Stimulated activated memory B cell treated with anti-CD40 and anti-IgM and Interleukin-4, amounts not matched to agents 10 μg/mL and 1 μg/mL and 100 μg/mL, for 72 hours (primary cell): ENCODE data around the gene CDK15.
"Not testable (repeated sequence)": the region's sequence is repeated elsewhere in the genome, so short reads cannot be mapped to it uniquely, and the experiment has no call there.

Experiments used
- ATAC-seq: fragments of 150-1000 bp; cut with Tn5 transposase; 2 replicates; pipeline ENCODE4 v1.10.0; 2021
- H3K27ac Mint-ChIP-seq: one replicate; pipeline ENCODE4 v1.8.0; 2022; ENCODE audit warnings: mild to moderate bottlenecking, mixed read lengths
- H3K27me3 Mint-ChIP-seq: one replicate; pipeline ENCODE4 v1.8.0; 2022; ENCODE audit warnings: mixed read lengths
- H3K36me3 Mint-ChIP-seq: one replicate; pipeline ENCODE4 v1.8.0; 2022; ENCODE audit warnings: mixed read lengths
- H3K4me1 Mint-ChIP-seq: one replicate; pipeline ENCODE4 v1.8.0; 2022; ENCODE audit warnings: mixed read lengths
- H3K4me3 Mint-ChIP-seq: one replicate; pipeline ENCODE4 v1.8.0; 2022; ENCODE audit warnings: mild to moderate bottlenecking, moderate library complexity, mixed read lengths
- H3K9me3 Mint-ChIP-seq: one replicate; pipeline ENCODE4 v1.8.0; 2022; ENCODE audit warnings: mixed read lengths

Gene CDK15

DNA sequence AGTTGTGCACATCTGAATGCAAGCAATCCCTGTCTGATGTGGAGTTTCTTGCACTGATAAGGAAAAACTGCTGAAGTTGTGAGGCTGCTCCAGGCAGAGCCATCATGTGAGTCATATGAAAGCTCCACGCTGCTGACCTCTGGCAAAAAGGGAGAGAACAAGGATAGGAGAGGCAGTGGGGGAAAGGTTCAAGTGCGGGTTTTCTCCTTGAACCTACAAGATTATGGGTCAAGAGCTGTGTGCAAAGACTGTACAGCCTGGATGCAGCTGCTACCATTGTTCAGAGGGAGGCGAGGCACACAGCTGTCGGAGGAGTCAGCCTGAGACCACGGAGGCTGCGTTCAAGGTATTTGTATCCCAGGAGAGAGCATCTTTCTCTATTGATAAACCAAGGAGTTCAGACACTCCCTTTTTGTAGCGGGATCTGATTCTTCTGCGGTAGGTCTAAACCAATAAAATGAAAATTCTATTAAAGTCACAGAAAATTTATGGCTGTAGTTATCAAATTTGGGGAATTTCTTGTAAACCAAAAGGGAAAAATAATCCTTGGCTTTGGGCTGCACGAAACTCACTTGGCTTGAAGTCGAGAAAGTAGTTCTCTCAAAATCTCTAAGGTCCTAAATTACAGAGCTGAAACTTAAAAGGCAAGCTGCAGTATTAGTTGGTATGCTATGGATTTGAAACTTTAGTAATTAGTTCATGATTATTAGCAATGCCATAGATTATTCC, at the start of gene CDK15:
Gene CDK15, plus strand, starts transcription at position 96 of the 729 bp plus-strand sequence. Its CDS starts 128 bp downstream, at position 224.
- no peak for ATAC-seq
- Mint-ChIP-seq H3K4me1 (peaks cover 6% of the 10 kb centered on the region), H3K27ac (no peak within 1 kb of the TSS), H3K36me3 (no peaks in the 10 kb centered on the region), H3K4me3 (no peak within 1 kb of the TSS), H3K9me3 (no peaks in the 10 kb centered on the region), H3K27me3 (peaks cover 45% of the 10 kb centered on the region)

DNA sequence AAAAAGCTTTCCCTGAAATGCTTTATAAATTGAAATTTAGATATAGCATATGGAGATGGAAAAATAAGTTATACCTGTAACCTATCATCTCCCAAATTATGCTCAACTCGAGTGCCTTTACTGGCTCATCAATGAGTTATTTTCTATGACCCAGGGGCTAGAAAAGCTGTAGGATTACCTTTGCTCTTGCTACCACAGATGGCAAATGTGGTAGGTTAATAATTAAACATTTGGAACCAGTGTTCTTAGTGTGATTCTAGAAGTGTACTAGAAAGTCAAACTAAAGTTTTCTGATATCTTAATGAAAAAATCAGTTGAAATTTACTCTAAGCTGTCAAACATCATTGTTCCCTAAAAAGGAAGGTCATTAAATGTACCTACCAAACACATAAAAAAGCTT, 48.1 kb upstream of the CDK15 start:
- H3K27ac Mint-ChIP-seq: no peak overlapping the region
- no peaks in the 10 kb centered on the region for H3K4me1 Mint-ChIP-seq
- H3K9me3 Mint-ChIP-seq: no peaks in the 10 kb centered on the region
- ATAC-seq: no peak
- no peaks in the 10 kb centered on the region for H3K27me3 Mint-ChIP-seq
- H3K4me3 Mint-ChIP-seq: no peak overlapping the region
- peaks cover 24% of the 10 kb centered on the region for H3K36me3 Mint-ChIP-seq

DNA sequence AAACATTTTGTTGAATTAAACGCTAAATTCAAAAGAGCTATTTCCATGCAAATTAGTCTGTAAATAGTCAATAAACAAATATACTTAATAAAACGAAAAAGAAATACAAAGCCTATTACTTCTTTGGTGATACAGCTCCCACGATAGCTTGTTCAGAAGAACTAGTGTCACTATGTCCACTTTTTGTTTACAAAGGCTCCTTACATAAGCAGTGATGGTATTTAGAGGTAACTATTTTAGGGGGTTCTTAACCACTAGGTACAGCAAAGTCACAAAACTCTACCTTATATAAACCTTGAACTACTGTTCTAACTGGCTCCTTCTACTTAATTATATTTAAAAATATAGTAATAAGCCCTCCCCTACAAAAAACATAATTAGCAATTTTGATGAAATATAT, 47.5 kb upstream of the CDK15 start:
- Mint-ChIP-seq H3K27ac (no peak overlapping the region), H3K36me3 (peaks cover 26% of the 10 kb centered on the region), H3K4me1 (no peaks in the 10 kb centered on the region), H3K27me3 (no peaks in the 10 kb centered on the region), H3K9me3 (no peaks in the 10 kb centered on the region), H3K4me3 (no peak overlapping the region)
- ATAC-seq: no peak

DNA sequence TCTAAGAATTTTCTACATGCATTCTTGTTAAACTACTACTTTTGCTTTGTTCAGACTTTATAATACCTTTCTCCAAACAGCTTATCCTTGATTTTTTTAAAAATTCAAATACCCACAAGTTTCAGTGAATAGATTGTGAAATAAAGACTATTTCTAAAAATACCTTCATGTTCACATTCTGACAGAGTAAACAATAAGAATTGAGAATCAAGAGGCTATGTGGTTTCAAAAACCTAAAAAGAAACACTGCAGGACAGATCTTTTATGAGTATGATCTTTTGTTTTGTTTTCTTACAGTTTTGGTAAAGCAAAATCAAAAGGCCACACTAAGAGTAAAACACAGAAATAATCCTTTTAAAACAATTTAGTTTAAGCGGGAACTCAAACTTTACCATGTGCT, 46.8 kb upstream of the CDK15 start:
- peaks cover 30% of the 10 kb centered on the region for H3K36me3 Mint-ChIP-seq
- no peaks in the 10 kb centered on the region for H3K9me3 Mint-ChIP-seq
- no peak overlapping the region for H3K27ac Mint-ChIP-seq
- H3K4me3 Mint-ChIP-seq: no peak overlapping the region
- ATAC-seq: no peak
- no peaks in the 10 kb centered on the region for H3K27me3 Mint-ChIP-seq
- no peaks in the 10 kb centered on the region for H3K4me1 Mint-ChIP-seq

DNA sequence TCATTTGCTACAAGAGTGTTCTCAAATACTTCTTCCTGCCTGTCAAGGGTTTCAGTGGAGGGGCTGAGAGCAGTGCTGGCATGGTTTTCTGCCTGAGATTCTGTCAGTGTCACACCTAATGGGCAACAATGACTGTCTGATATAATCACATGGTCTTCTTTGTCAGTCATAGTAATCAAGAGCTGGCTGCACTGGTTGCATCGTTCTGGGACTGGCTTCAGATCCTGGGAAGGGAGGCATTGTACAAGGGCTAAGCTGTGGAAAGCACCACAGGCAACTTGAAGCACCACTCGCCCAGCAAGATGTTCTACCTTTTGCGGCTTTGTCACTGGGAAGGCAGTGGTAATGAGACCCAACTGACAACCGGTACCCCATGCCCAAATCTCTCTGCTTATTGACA, 45.2 kb upstream of the CDK15 start:
- H3K27me3 Mint-ChIP-seq: no peaks in the 10 kb centered on the region

DNA sequence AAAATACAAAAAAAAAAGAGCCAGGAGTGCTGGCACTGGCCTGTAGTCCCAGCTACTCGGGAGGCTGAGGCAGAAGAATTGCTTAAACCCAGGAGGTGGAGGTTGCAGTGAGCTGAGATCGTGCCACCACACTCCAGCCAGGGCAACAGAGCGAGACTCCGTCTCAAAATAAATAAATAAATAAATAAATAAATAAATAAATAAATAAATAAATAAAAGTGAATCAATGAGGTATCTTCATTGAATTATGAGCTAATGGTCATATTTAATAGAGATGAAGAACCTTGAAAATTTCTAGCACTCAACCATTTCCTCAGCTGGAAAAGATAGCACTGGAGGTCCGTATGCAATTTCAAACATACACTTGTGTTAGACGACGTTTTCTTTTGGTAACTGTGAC, 41.9 kb upstream of the CDK15 start:
- H3K4me1 Mint-ChIP-seq, ATAC-seq, H3K4me3 Mint-ChIP-seq, H3K27ac Mint-ChIP-seq, H3K9me3 Mint-ChIP-seq, H3K27me3 Mint-ChIP-seq: not testable (repeated sequence)
- H3K36me3 Mint-ChIP-seq: peaks cover 24% of the 10 kb centered on the region

More for the DNA sequence above, 45.2 kb upstream of the CDK15 start:
- peaks cover 30% of the 10 kb centered on the region for H3K36me3 Mint-ChIP-seq
- no peak overlapping the region for H3K4me3 Mint-ChIP-seq
- no peaks in the 10 kb centered on the region for H3K4me1 Mint-ChIP-seq
- H3K27ac Mint-ChIP-seq: no peak overlapping the region
- no peaks in the 10 kb centered on the region for H3K9me3 Mint-ChIP-seq
- ATAC-seq: no peak

DNA sequence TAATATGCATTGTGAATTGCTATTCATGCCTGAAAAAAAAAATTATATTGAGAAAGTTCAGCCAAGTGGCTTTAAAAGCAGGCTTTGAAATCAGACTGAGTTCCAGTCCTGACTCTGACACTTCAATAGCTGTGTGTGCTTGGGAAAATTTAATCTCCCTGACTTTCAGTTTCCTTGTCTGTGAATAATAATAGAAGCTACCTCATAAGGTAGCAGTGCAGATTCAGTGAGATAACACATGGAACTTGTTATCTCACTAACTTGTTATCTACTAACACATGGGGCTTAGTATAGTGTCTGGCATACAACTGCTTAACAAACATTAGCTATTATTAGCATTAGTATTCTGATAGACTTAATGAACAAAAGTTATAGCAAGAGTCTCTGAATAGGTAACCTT, 40.5 kb upstream of the CDK15 start:
- Mint-ChIP-seq H3K9me3 (no peaks in the 10 kb centered on the region), H3K36me3 (peaks cover 24% of the 10 kb centered on the region), H3K4me3 (no peak overlapping the region), H3K27me3 (no peaks in the 10 kb centered on the region), H3K27ac (no peak overlapping the region), H3K4me1 (no peaks in the 10 kb centered on the region)
- ATAC-seq: no peak

DNA sequence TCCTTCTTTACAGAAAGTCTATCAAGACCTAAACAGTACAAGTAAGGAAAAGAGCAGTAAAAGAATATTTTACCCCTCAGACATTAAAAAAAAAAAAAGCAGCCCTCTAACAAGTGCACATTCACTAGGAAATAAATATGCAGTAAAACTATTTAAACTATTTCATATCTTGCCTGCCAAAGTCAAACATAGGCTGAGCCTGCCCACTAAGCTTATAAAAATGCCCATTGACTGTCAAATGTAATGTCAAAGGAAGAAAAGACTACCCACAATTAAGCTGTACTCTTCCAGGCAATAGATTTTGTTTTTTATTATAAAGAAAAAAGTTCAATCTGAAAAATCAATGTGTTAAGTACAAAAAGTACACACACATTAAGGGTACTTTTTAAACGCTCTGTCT, 37.4 kb upstream of the CDK15 start:
- peaks cover 28% of the 10 kb centered on the region for H3K36me3 Mint-ChIP-seq
- no peaks in the 10 kb centered on the region for H3K27me3 Mint-ChIP-seq
- H3K4me3 Mint-ChIP-seq: no peak overlapping the region
- H3K27ac Mint-ChIP-seq: no peak overlapping the region
- ATAC-seq: no peak
- no peaks in the 10 kb centered on the region for H3K4me1 Mint-ChIP-seq
- H3K9me3 Mint-ChIP-seq: no peaks in the 10 kb centered on the region

DNA sequence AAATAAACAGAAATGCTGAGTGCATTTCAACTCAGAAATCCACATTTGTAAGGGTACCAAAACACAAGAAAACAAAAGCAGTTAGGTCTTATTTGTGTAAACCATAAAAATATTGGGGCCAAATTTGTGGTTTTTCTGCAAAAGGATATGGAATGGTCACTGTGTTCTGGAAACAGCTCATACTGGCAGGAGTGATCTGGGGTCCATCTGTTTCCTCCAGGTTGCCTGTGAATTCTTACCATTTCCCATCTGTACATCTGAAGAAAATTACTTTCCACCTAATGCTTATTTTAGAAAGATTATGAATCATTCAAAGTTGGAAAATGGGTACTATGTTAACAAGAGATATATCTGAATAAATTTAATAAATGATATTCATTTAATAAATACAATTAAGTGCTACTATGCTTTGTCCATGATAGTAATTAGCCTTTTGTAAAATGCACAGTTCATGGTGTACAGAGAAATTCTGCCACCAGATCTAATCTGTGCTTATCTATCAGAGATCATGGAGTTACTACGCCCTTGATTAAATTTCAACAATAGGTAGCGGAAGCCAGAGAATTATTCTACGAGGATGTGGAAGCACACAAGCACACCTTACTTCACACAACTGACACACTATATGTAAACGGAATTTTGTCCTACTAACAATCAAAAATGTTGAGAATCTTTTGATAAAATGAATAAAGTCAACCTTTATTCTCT, 36.5 kb upstream of the CDK15 start:
- H3K4me1 Mint-ChIP-seq: no peaks in the 10 kb centered on the region
- peaks cover 28% of the 10 kb centered on the region for H3K36me3 Mint-ChIP-seq
- ATAC-seq: no peak
- no peaks in the 10 kb centered on the region for H3K9me3 Mint-ChIP-seq
- H3K27ac Mint-ChIP-seq: no peak overlapping the region
- H3K4me3 Mint-ChIP-seq: no peak overlapping the region
- H3K27me3 Mint-ChIP-seq: no peaks in the 10 kb centered on the region

DNA sequence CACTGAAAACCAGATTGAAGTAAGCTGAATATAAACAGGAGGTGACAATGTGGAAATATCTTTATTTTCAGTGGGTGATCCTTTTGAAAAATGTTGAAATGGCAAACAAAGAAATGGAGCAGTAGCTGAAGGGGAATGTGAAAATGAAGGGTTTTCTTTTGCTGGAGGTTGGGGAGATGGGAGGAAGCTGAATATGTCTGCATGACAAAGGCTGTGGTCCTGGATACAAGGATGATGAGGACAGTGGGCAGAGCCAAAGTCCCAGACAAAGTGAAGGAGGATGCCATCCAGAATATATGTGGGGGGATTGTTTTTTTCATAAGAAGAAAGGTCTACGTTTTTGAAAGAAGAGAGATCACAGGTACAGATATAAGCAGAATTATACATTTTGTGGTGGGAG, 32.3 kb upstream of the CDK15 start:
- no peaks in the 10 kb centered on the region for H3K27me3 Mint-ChIP-seq
- H3K4me3 Mint-ChIP-seq: no peak overlapping the region
- no peak for ATAC-seq
- no peak overlapping the region for H3K27ac Mint-ChIP-seq
- peaks cover 20% of the 10 kb centered on the region for H3K36me3 Mint-ChIP-seq
- H3K9me3 Mint-ChIP-seq: no peaks in the 10 kb centered on the region
- no peaks in the 10 kb centered on the region for H3K4me1 Mint-ChIP-seq

DNA sequence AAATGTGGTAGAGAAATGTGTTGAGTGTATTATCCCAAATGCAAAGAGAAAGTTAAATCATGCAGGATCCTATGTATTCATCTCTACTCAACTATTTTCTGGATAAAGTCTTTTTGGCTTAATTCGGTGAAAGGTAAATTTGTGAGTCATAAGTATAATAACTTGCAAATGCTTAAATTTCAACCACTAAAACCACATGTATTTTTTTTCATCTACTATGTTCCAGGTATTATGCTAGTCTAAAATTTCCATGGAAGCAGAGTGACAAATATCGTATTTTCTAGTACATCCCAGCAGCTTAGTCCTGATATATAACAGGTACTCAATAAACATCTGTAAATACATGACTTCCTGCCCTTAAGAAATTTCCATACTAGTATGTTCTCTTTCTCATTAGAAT, 31.8 kb upstream of the CDK15 start:
- H3K4me1 Mint-ChIP-seq: no peaks in the 10 kb centered on the region
- no peak overlapping the region for H3K27ac Mint-ChIP-seq
- no peaks in the 10 kb centered on the region for H3K27me3 Mint-ChIP-seq
- H3K4me3 Mint-ChIP-seq: no peak overlapping the region
- H3K9me3 Mint-ChIP-seq: no peaks in the 10 kb centered on the region
- no peak for ATAC-seq
- peaks cover 20% of the 10 kb centered on the region for H3K36me3 Mint-ChIP-seq

DNA sequence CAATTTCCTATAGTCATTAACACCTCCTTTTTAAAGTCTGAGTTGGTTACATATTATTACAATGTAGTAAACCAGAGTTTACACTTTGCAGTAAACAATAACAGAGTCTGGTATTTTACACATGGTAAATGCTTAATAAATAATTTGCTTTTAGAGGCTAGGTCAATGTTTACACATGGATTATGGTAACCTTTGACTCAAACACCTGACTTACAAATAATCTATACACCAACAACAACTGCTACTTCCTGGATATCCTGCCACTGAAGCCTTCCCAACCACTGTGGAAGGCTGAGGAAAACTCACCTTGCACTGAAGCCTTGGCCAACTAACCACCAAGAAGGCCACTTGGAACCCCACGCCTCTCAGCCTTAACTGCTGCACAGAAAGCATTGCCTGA, 31.0 kb upstream of the CDK15 start:
- peaks cover 7% of the 10 kb centered on the region for H3K4me1 Mint-ChIP-seq
- ATAC-seq: no peak
- no peaks in the 10 kb centered on the region for H3K27me3 Mint-ChIP-seq
- H3K4me3 Mint-ChIP-seq: no peak overlapping the region
- no peak overlapping the region for H3K27ac Mint-ChIP-seq
- peaks cover 20% of the 10 kb centered on the region for H3K36me3 Mint-ChIP-seq
- H3K9me3 Mint-ChIP-seq: no peaks in the 10 kb centered on the region

DNA sequence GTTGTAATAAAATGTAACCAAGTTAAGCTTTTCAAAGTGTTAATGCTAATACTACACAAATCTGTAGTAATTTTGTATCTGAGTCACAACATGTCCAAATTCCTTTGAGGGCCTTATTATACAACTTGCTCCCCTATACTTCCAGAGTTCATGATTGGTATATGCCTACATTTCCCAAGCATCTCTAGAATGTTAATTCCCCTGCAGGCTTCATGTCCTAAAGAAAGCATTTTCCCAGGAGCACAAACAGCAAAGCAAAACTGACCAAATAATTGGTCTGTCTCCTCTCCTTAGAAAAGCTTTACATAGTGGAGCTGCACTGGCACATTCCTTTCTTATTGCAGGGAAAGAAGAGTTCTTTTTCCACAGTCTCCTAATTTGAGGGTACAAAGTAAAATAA, 29.3 kb upstream of the CDK15 start:
- H3K36me3 Mint-ChIP-seq: peaks cover 14% of the 10 kb centered on the region
- no peak for ATAC-seq
- H3K9me3 Mint-ChIP-seq: no peaks in the 10 kb centered on the region
- no peak overlapping the region for H3K4me3 Mint-ChIP-seq
- H3K27ac Mint-ChIP-seq: no peak overlapping the region
- no peaks in the 10 kb centered on the region for H3K27me3 Mint-ChIP-seq
- peaks cover 13% of the 10 kb centered on the region for H3K4me1 Mint-ChIP-seq

DNA sequence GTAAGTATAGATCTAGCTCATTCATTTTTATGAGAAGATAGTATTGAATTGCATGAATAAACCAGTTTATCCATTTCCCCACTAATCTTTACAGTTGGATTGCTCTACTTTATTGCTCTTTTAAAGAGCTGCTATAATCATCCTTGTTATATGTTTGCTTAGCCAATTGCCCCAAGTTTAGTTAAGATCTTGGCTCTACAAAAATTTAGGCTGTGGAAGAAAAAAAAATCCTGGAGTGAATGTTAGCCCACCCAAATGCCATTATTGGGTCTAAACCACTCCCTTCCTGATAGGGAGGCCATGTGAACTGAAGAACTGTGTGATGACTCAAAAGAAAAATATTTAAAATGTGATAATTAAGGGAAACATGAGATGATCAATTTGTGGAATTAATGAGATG, 28.5 kb upstream of the CDK15 start:
- H3K4me1 Mint-ChIP-seq: peaks cover 13% of the 10 kb centered on the region
- H3K4me3 Mint-ChIP-seq: no peak overlapping the region
- ATAC-seq: no peak
- H3K9me3 Mint-ChIP-seq: no peaks in the 10 kb centered on the region
- H3K27ac Mint-ChIP-seq: no peak overlapping the region
- peaks cover 7% of the 10 kb centered on the region for H3K27me3 Mint-ChIP-seq
- H3K36me3 Mint-ChIP-seq: peaks cover 14% of the 10 kb centered on the region

DNA sequence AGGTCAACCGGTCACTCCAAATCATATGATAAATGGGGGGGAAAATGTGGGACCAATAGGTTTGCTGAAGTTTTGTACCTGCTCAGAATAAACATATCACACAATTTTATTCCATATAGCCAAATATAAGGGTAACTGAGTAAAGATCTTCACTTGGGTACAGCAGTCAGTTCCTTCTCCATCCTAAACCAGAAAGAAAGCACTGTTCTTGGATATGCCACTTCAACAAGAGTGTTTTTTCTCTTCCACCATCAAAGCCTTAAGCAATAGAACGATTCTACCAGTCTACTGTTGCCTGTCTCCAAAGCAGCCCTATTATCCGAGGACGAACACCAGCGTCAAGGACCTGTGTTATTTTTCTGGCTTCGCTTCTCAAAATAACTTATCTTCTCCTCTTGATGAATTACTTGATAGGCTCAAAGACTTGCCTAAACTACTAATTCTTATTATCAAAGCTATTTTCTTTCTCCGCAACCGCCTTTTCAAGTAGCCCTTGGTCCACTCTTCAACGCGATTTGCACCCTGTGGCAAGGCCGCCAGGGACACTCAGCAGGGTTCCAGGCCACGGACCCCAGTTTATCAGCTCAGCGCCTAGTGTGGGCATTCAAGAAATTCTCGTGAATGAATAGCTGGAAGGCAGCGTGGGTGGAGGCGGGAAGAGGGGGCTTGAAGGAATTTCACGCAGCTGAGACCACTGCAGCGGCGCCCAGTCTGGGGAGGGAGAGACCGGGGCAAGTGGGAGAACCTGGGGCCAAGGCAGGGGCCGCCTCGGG, 26.2 kb upstream of the CDK15 start:
- Mint-ChIP-seq H3K27me3 (peaks cover 7% of the 10 kb centered on the region), H3K9me3 (no peaks in the 10 kb centered on the region), H3K4me3 (peak overlapping the region; percentile 94), H3K27ac (peak overlapping the region; percentile 90), H3K4me1 (peaks cover 13% of the 10 kb centered on the region), H3K36me3 (no peaks in the 10 kb centered on the region)
- peak; percentile 1 for ATAC-seq
